GM21360 (cell line): ENCODE results near the gene TBC1D5.
"Not testable (repeated sequence)": the region's sequence is repeated elsewhere in the genome, so short reads cannot be mapped to it uniquely, and the experiment has no call there.

Experiments used
- ATAC-seq: cut with Tn5 transposase; IDR thresholded peaks from one replicate; pipeline ENCODE4 v1.9.1; 2021; ENCODE audit warnings: mild to moderate bottlenecking, moderate library complexity; ENCODE audit not compliant: unreplicated experiment

The TBC1D5 gene

DNA sequence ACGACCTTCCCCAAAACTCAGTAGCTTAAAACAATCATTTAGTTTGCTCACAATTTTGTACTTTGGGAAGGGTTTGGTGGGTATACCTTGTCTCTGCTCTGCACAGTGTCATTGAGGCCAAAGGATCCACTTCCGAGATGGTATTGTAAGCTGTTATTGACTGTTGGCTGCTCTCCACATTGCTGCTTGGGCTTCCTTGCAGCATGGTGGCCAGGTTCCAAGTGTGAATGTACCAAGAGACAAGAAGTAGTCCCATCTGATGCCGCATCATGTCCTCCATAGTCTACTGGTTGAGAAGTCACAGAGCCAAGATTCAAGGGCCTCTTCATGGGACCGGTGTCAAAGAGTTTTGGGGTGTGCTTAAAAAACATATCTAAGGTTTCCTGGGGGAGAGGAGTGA is 589.2 kb downstream of the TBC1D5 start:
- ATAC-seq: no peak

DNA sequence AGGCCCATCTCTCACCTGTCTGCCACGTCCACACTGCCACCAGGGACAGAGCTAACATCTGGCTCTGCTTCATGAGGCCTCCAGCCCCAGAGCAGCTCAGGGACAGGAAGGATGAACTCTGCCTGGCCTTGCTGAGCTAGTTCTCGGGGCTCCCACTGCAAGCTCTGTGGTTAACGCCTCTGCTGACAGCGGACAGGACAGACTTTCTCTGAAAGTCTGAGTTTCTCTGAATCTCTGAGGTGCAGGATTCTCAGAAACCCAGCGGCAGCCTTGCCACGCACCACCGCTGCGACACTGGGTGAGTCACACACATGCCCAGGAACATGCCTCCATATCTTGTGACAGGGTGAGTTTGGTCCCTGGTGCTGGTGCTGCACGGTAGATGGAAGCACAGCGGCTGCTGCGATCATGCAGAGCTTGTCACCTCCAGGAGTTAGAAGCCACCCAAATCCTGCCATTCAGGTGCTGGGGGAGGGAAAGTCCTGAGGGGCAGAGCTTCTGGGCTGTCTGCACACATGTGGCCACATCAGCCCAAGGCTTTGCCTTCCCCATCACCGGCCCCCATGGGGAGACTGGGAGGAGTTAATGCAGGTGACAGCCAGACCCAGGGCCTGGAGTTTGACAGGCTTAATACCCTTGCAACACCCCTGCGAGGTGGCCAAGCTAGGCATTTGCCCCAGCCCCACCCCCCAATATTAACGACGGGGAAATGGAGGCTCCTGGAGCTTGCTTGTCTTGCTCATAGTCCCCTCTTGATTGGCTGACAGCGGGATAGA is 590.6 kb downstream of the TBC1D5 start:
- ATAC-seq: peak; percentile 96

- ATAC-seq: no peak
Observed at GRCh38 chr3:17149076-17149475, 593.4 kb downstream of the TBC1D5 start.

GRCh38 chr3:17144665-17144993 is 597.8 kb downstream of the TBC1D5 start:
- no peak for ATAC-seq

DNA sequence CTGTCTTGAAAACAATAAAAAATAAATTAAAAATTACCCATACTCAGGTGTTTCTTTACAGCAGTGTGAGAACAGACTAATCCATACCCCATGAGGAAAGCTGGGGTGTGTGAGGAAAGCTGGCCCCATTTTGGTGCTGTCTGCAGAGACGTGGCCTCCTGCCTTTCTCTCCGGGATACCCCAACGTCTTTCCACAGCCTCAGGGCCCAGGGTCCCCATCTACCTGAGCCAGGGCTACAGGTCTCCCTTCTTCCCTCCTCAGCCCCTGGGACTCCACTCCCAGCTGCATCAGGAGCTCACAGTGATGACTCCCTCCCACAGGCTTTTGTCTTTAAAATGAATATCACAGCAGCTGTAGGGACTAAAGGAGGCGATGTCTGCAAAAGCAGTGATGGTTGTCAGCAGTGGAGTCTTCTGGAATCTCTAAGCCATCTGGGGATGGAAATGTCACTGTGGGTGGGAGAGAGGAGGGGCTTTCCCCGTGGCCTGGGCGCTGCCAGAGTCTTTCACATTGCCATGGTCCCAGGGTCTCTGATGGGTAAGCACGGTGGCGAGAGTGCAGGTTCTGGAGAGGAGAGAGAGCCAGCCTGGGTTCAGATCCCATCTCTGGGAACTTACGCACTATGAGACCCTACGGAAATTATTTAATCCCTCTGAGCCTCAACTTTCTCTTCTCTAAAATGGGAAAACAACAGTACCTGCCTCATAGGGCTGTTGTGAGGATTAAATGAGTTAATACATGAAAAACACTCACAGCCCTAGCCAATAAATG is 598.4 kb downstream of the TBC1D5 start:
- no peak for ATAC-seq

DNA sequence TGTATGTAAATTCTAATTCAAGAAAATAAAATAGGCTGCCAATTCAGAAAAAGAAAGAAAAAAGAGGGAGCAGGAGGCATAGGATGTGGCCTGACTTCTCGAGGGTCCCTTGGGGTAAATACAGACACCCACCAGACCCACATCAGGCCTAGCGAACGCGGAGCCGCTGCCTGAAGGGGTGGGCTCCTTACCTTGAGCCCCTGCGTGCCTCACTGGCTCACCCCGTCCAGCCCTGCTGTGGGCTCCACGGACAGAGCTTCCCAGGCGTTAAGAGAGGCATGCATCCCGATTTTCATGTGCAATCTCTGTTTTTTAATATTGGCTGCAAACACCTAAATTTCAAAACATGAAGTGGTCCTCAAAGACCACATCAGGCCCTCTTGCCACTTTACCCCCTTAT is 599.9 kb downstream of the TBC1D5 start:
- no peak for ATAC-seq

DNA sequence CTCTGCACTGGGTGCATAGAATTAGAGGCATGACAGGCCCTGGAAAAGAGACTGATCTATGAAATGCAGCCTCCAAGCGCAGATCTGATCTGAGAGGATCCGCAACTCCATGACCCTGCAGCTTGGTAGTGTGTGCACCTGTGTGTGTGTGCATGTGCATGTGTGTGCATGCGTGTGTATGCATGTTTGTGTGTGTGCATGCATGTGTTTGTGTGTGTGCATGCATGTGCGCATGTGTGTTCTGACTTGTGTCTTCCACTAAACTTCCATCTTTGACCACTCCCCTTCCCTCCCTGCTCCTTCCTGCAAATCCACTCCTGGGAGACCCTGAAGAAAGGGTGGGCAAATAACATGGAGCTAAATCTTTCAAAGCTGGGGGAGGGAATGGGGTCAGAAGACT is 600.7 kb downstream of the TBC1D5 start:
- no peak for ATAC-seq

GRCh38 chr3:17140670-17141505 is 601.5 kb downstream of the TBC1D5 start:
- ATAC-seq: no peak

- ATAC-seq: no peak
Observed at GRCh38 chr3:17138246-17139039, 604.0 kb downstream of the TBC1D5 start.

- ATAC-seq: no peak
Observed at GRCh38 chr3:17137321-17137826, 605.1 kb downstream of the TBC1D5 start.

DNA sequence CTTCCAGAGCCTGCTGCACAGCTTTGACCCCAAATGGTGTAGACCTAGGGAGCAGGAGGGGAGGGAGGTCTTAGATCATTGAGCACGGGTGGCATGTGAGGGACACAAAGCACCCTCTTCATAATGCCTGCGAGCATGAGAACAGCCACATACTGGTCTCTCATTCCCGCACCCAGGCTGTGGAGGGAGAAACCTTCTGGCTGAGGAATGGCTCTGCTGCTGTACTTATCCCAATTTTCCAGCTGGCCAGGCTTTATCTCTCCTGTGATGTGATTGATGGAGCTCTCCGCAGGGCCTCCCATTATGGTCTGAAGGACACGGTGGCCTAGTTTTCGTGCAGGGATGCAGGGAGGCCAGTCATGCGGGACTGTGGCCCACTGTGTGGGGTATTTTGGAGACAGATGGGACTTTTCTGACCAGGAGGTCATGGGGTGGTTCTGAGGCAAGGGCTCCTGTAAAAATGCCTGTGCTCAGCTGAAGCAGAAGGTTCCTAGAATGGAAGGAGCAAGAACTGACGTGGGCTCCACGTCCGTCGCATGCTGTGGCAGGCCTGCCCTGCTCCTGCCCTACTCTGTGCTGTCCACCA is 606.2 kb downstream of the TBC1D5 start:
- ATAC-seq: no peak

DNA sequence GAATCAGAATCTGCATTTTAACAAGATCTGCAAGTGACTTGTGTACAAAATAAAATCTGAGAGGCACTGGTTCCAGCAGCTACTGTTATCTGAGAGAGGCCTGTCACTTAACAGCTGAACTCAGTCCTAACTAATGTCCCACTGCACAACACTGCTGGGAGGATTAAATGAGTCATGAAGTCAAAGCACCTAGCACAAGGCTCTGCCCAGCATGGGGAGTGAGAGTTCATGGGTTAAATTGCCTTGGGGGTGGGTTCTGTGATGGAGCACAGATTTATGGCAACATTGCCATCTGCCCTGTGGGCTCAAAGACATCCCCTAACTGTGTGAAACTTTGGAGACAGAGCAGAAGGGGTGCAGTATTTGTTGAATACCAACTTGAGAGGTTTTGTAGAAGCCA is 606.7 kb downstream of the TBC1D5 start:
- ATAC-seq: no peak

DNA sequence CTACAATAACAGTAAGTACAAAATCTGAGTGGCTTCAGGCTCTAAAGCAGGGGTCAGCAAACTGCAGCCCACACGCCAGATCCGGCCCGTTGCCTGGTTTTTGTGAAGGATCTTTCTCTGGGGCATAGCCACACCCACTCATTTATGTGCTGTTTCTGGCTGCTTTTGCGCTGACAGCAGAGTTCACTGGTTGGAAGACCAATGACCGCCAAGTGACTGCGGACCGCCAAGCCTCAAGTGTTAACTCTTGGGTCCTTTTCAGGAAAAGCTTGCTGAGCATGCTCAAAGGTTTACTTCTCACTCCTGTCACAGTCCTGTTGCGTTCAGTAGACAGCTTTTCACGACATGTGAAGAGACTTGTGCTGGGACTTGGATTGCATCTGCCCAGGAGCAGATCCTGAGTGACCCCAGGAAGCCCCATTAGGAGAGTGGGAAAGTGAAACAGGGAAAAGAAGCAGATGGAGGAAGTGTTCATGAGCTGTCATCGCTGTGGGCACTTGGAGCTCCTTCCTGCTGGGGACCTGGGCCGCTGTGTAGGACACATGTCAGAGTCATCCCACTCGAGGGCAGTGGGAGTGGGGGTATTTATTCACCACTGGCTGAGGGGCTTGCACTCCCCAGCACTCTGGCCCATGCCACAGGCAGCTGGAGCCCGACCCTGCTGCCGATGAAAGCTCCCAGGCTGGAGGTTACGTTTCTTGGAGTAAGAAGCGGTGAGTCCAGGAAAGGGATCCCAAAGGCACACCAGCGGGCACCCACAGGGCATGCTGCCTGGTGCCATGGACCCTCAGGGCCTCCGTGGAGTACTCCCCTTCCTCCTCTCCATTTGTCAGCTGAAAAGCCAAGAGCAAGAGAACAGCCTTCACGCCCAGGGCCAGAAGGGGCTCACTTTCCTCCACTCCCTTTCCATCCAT is 608.5 kb downstream of the TBC1D5 start:
- ATAC-seq: no peak

DNA sequence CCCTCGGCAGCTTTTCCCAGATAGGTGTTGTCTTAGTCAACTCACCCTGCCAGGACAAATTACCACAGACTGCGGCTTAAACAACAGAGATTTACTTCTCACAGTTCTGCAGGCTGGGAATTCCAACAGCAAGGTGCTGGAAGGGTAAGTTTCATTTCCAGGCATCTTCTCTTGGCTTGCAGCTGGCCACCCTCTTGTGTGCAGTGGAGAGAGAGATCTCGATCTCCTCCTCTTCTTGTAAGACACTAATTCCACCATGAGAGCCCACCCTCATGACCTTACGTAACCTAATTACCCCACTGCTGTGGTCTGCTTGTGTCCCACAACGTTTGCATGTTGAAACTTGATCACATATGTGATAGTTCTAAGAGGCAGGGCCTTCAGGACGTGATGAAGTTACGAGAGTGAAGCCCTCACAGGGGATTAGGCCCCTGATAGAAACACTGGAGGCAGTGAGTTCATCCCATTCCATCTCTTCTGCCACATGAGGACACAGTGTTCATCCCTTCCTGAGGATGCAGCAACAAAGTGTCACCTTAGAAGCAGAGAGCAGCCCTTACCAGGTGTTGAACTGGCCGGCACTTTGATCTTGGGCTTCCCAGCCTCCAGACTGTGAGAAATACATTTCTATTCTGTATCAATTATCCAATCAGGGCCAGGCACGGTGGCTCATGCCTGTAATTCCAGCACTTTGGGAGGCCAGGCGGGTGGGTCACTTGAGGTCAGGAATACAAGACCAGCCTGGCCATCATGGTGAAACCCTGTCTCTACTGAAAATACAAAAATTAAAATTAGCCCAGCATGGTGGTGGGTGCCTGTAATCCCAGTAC is 609.9 kb downstream of the TBC1D5 start:
- no peak for ATAC-seq

GRCh38 chr3:17130956-17131355 is 611.5 kb downstream of the TBC1D5 start:
- ATAC-seq: no peak

DNA sequence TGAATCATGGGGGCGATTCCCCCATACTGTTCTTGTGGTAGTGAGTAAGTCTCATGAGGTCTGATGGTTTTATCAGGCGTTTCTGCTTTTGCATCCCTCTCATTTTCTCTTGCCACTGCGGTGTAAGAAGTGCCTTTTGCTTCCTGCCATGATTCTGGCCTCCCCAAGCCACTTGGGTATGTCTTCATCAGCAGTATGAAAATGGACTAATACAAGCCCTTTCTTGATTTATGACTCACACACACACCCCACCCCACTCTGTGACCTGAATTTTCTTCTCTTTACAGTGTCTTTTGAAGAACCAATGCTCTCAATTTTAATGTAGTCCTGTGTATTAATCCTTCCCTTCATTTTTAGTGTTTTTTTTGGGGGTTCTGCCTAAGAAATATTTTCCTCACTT is 612.9 kb downstream of the TBC1D5 start:
- no peak for ATAC-seq

- not testable (repeated sequence) for ATAC-seq
Observed at GRCh38 chr3:17128671-17129070, 613.8 kb downstream of the TBC1D5 start.

GRCh38 chr3:17125738-17126442 is 616.5 kb downstream of the TBC1D5 start:
- ATAC-seq: no peak
